Measurements from ENCODE around the gene IDE.

- TF ChIP-seq CTCF (conservative IDR thresholded peaks at IDR 0.05) (no peak), ZFX (IDR thresholded peaks at IDR 0.05) (peak; percentile 84)
Observed at GRCh38 chr10:92591550-92592022, 17.7 kb upstream of the IDE start.
